HG02610 (cell line): ENCODE measurements around the gene ELMO1.

Source experiments
- ATAC-seq: cut with Tn5 transposase; IDR thresholded peaks from one replicate; pipeline ENCODE4 v1.9.1; 2021; ENCODE audit warnings: mild to moderate bottlenecking, moderate library complexity; ENCODE audit not compliant: unreplicated experiment

ELMO1 gene

GRCh38 chr7:37410305-37411229 lies 38.1 kb downstream of the ELMO1 start:
- ATAC-seq = no peak

GRCh38 chr7:37409461-37409860 lies 39.2 kb downstream of the ELMO1 start:
- ATAC-seq = no peak

DNA sequence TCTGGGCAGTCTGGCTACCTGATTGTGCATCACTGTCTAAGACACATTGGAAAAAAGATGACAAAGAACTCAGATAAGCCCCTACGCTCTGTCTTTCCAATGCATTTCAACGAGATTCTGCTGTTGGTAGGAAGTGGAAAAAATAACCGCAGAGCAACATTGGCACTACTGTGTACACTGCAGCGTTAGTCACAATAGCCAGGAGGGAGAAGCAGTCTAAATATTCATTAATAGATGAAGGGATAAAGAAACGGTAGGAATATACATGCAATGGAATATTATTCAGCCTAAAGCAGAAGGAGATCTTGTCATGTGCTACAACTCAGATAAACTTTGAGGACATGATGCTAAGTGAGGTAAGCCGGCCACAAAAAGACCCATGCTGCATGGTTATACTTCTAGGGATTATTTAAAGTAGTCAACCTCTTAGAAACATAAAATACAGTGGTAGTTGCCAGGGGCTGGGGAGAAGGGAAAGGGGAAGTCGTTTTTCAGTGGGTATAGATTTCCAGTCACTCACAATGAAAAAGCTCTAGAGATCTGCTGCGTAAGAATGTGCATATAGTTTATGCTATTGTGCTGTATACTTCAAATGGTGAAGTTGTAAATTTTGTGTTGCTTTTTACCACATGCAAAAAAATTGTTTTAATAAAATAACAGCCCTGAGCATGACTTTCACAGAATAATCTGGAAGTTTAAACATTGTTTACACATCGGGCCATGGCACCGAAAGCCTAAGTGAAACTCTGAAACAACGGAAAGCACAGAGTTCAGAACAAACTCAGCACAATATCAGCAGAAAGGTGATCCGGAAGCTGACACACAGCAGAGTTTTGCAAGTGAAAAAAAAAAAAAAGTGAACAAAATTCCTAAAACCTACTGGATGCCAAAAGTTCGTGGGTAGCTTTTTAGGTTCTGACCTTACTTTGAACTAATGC lies 40.1 kb downstream of the ELMO1 start:
- peak; percentile 38 for ATAC-seq

- no peak for ATAC-seq
Measured at GRCh38 chr7:37405603-37406122, 43.0 kb downstream of the ELMO1 start.

- ATAC-seq = no peak
Measured at GRCh38 chr7:37405128-37405527, 43.5 kb downstream of the ELMO1 start.

DNA sequence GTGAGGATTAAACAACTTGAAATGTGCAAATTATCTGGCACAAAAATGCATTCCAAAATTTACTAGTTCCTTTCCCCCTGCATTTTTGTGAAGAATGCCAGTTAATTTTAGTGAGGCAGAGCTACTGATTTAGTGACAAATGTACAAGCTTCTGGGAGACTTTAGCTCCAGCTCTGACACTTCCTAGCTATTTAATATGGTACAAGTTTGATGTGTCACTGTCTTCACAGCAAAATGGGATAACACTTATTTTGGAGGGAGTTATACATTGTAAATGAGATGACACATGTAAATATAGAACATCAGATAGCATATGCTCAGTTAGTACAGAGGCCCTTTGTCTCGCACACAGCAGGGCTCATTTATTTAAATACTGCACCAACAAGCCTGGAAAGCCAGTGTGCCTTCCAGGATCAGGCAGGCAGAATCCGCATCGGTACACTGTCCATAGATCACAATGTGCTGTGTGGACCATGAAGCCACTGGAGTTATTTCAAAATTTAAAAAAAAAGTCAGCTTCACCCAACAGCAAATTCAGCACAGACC lies 48.7 kb downstream of the ELMO1 start:
- ATAC-seq = no peak

GRCh38 chr7:37398403-37398802 lies 50.3 kb downstream of the ELMO1 start:
- ATAC-seq = no peak

DNA sequence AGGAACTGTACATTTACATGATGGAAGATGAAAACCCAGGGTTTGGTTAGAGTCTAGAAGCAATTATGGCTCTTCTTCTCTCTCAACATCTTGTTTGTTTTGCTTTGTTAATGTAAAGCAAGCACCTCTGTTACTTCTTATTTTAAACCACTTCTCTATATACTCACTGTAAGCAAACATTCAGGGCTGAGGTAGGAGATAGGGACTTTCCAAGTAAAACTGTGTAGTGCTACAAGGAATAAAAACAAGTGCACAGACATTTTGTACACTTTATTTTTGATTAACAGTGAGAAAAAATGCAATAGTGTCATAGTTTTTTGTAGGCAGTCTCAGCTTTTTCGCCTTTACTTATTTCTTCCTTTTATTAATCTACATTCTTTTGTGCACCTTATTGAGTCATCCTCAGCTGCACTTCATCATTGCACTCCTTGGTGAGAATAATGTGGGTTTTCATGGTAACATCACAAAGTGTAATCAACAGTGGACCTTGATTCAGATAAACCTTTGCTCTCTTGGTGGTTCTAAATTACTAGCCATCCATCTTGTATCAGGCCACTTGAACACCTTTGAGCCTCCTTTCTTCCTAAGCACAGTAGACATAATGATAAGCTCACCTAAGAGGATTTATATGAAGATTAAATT lies 52.9 kb downstream of the ELMO1 start:
- no peak for ATAC-seq

DNA sequence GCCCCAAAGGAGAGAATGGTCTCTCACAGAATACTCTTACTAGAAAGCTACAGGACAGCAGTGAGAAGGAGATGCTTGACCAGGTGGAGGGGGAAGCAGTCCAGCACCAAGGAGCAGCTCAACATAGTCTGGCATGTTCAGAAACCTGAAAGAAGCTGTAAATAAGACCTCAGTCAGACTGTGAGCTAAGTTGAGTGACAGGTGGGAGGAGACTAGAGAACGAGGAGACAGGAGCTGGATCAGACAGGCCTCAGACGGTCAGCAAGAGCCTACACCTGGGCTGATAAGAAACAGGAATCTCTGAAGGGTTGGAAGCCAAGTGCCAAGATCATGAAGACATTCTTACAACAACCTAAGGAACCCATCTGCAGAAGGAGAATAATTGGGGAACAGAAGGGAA lies 54.5 kb downstream of the ELMO1 start:
- ATAC-seq = peak; percentile 60

- no peak for ATAC-seq
Measured at GRCh38 chr7:37393476-37393875, 55.2 kb downstream of the ELMO1 start.

- ATAC-seq = no peak
Measured at GRCh38 chr7:37392673-37393017, 56.0 kb downstream of the ELMO1 start.

DNA sequence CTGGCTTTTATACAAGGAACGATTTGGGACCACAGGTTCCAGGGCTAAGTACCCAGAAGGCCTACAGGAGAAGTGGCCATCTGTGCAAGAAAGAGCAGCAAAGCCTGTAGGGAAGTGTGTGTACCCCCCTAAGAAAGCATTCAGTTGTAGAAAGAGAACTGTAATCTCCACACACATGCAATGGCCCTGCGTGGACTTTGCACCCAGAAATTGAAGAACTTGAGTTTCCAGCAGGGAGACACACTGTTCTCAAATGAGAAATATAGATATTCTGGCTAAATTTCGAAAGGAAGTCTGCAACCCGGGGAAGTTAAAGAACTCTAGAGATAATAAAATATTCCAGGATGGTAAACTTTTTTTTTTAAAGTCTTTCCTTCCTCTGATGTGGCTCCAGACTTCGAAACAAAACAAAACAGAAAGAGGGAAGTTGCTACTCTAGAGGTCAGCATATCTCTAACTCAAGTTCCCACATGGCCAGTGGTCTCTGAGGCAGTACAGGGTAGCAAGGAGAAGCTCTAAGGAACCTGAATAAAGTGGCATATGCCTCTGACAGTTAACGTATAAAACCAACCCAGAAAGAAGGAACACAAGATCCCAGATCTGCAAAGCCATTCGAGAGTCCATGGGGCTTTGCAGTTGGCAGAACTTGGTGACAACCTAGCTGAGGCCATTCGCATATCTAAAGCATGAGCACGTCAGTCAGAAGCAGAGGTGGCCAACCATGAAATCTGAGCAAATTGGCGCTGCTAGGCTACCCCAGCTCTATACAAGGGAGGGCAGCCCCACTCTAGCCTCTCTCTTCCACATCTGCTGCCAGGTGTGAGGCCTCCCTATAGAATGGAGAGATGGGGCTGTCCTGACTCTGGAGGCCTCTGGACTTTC lies 56.6 kb downstream of the ELMO1 start:
- ATAC-seq = no peak

- no peak for ATAC-seq
Measured at GRCh38 chr7:37390114-37390513, 58.5 kb downstream of the ELMO1 start.

GRCh38 chr7:37388811-37389210 lies 59.9 kb downstream of the ELMO1 start:
- no peak for ATAC-seq

DNA sequence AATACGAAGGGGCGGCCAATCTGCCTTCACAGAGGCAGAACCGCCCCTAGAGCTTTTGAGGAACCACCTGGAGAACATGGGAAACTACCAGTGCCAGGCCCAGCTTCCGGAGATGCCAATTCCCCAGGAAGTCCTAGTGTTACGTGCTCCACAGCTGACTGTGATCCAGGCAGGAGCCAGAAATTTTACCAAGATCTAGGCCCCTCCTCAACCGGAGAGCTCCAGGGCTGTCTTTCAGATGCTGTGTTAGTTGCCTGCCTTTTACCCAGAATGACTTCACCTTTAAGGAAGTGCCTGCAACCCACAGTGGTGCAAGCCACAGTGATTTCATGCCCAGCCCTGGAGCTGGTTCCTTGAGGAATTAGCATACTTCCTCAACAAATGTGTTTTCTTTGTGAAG lies 62.9 kb downstream of the ELMO1 start:
- ATAC-seq = no peak

- no peak for ATAC-seq
Measured at GRCh38 chr7:37382546-37383088, 66.0 kb downstream of the ELMO1 start.

DNA sequence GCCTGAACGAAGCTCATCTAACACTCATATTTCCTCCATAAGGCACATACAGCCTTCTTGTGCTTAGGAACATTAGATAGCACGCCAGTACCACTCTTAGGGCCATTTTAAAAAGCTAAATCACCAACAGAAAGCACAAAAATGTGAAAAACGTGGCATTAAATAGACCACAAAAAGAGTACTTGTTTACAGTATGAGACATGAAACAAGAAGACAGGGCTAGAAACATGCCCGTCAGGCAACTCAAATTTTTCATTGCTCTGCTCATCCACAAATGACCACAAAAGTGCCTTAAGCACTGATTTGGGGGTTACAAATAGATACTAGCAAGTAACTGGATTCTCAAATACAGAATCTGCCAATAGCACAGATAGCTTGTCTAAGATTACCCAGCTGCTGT lies 67.8 kb downstream of the ELMO1 start:
- no peak for ATAC-seq

GRCh38 chr7:37379546-37380277 lies 69.0 kb downstream of the ELMO1 start:
- ATAC-seq = no peak

GRCh38 chr7:37377231-37377630 lies 71.4 kb downstream of the ELMO1 start:
- ATAC-seq = no peak
